ENCODE results near the gene RTN4RL2. TPM values are rescaled to one million over a fixed set of nuclear protein-coding genes. Genes with fewer than 3 reads are reported as not detected.

Gene RTN4RL2
- total RNA-seq, 1 donor from 2014 or later, result 2.0 TPM

- H3K27me3 ChIP-seq, result no peaks in the 10 kb centered on the region
- H3K4me1 ChIP-seq, result peaks cover 55% of the 10 kb centered on the region
- intact Hi-C loops (cut with DNase I), result no loop called here
- TF ChIP-seq POLR2AphosphoS5 (IDR thresholded peaks at IDR 0.05; ENCODE audit: insufficient read depth in 1 of 2, low read depth in 1 of 2) (peak; percentile 66 to 85), CTCF (IDR thresholded peaks at IDR 0.05) (peak in 1 of 3 experiments; percentile 18), POLR2A (IDR thresholded peaks at IDR 0.05) (no peak)
- no peaks in the 10 kb centered on the region for H3K9me3 ChIP-seq
- H3K27ac ChIP-seq, result peak within 1 kb of the TSS; percentile 99
- DNase-seq (ENCODE audit: extremely low spot score in 2 of 2), result peak in 1 of 2 donors; percentile 94
- H3K4me3 ChIP-seq, result peak within 1 kb of the TSS; percentile 57 to 70
- no peaks in the 10 kb centered on the region for H3K36me3 ChIP-seq
These were observed 33.2 kb upstream of the RTN4RL2 start, which contains the start of gene SLC43A3 for GRCh38 chr11:57426929-57427726. Gene SLC43A3 (minus strand): TSS chr11:57427121. CDS start chr11:57426172, 949 bp downstream.

- no peak for DNase-seq (ENCODE audit: extremely low spot score in 2 of 2)
- H3K4me1 ChIP-seq, result peaks cover 55% of the 10 kb centered on the region
These were observed 32.6 kb upstream of the RTN4RL2 start for GRCh38 chr11:57427727-57428082.

GRCh38 chr11:57428643-57429042 is 31.7 kb upstream of the RTN4RL2 start:
- TF ChIP-seq POLR2AphosphoS5 (IDR thresholded peaks at IDR 0.05; ENCODE audit: insufficient read depth in 1 of 2, low read depth in 1 of 2) (no peak), CTCF (IDR thresholded peaks at IDR 0.05) (no peak), POLR2A (IDR thresholded peaks at IDR 0.05) (no peak)
- Histone ChIP-seq H3K4me1 (peaks cover 50% of the 10 kb centered on the region), H3K9me3 (no peaks in the 10 kb centered on the region), H3K27me3 (no peaks in the 10 kb centered on the region), H3K36me3 (no peaks in the 10 kb centered on the region), H3K27ac (peak overlapping the region; percentile 99), H3K4me3 (no peak overlapping the region)
- intact Hi-C loops (cut with DNase I), result no loop called here
- no peak for DNase-seq (ENCODE audit: extremely low spot score in 2 of 2)

More at GRCh38 chr11:57427727-57428082, 32.6 kb upstream of the RTN4RL2 start:
- TF ChIP-seq POLR2AphosphoS5 (IDR thresholded peaks at IDR 0.05; ENCODE audit: insufficient read depth in 1 of 2, low read depth in 1 of 2) (peak in 1 of 2 donors; percentile 49), CTCF (IDR thresholded peaks at IDR 0.05) (no peak), POLR2A (IDR thresholded peaks at IDR 0.05) (peak in 1 of 2 donors; percentile 33)
- Histone ChIP-seq H3K9me3 (no peaks in the 10 kb centered on the region), H3K4me3 (peak overlapping the region; percentile 57 to 70), H3K36me3 (no peaks in the 10 kb centered on the region), H3K27ac (peak overlapping the region; percentile 99), H3K27me3 (no peaks in the 10 kb centered on the region)
- intact Hi-C loops (cut with DNase I), result no loop called here

GRCh38 chr11:57429946-57430345 is 30.4 kb upstream of the RTN4RL2 start:
- Histone ChIP-seq H3K36me3 (no peaks in the 10 kb centered on the region), H3K27ac (peak overlapping the region; percentile 99), H3K9me3 (no peaks in the 10 kb centered on the region), H3K4me3 (no peak overlapping the region), H3K27me3 (no peaks in the 10 kb centered on the region), H3K4me1 (peaks cover 47% of the 10 kb centered on the region)
- no peak for DNase-seq (ENCODE audit: extremely low spot score in 2 of 2)
- intact Hi-C loops (cut with DNase I), result no loop called here
- TF ChIP-seq POLR2A (IDR thresholded peaks at IDR 0.05) (no peak), POLR2AphosphoS5 (IDR thresholded peaks at IDR 0.05; ENCODE audit: insufficient read depth in 1 of 2, low read depth in 1 of 2) (no peak), CTCF (IDR thresholded peaks at IDR 0.05) (no peak)

GRCh38 chr11:57430952-57431351 is 29.4 kb upstream of the RTN4RL2 start:
- peaks cover 41% of the 10 kb centered on the region for H3K4me1 ChIP-seq
- DNase-seq (ENCODE audit: extremely low spot score in 2 of 2), result no peak

More at GRCh38 chr11:57430952-57431351, 29.4 kb upstream of the RTN4RL2 start:
- Histone ChIP-seq H3K36me3 (no peaks in the 10 kb centered on the region), H3K9me3 (no peaks in the 10 kb centered on the region), H3K27ac (peak overlapping the region; percentile 9), H3K27me3 (no peaks in the 10 kb centered on the region), H3K4me3 (no peak overlapping the region)
- TF ChIP-seq POLR2AphosphoS5 (IDR thresholded peaks at IDR 0.05; ENCODE audit: insufficient read depth in 1 of 2, low read depth in 1 of 2), result no peak
- TF ChIP-seq CTCF (IDR thresholded peaks at IDR 0.05), result no peak
- TF ChIP-seq POLR2A (IDR thresholded peaks at IDR 0.05), result no peak
- intact Hi-C loops (cut with DNase I), result no loop called here
